Small intestine (tissue), 7 donors: ENCODE results near the gene SDSL. TPM values are rescaled to one million over a fixed set of nuclear protein-coding genes. Genes with fewer than 3 reads are reported as not detected.

Experiments
- DNase-seq, 2 donors: peaks; one replicate each; pipeline versions ENCODE4 v3.0.0 to v3.0.0-alpha.2; 2013
- FAIRE-seq: peaks from 2 replicates; lab custom pipeline; 2012; peaks lifted over from hg19 to GRCh38; lab: Jason Lieb, UNC
- H3K27ac ChIP-seq, 3 donors: one replicate each; pipeline ENCODE4 v1.5.1; 2013; ENCODE audit warnings: low read length in 2 of 3, mild to moderate bottlenecking in 2 of 3, control low read depth in 1 of 3, inconsistent platforms in 1 of 3, low read depth in 1 of 3, moderate library complexity in 1 of 3
- H3K27me3 ChIP-seq, 3 donors: one replicate each; pipeline ENCODE4 v1.6.1; 2013; ENCODE audit warnings: low read length in 3 of 3, inconsistent platforms in 1 of 3; ENCODE audit not compliant: control insufficient read depth in 3 of 3, insufficient read depth in 3 of 3
- H3K36me3 ChIP-seq, 3 donors: one replicate each; pipeline ENCODE4 v1.6.1; 2013; ENCODE audit warnings: low read length in 3 of 3, inconsistent platforms in 1 of 3, low read depth in 1 of 3, mild to moderate bottlenecking in 1 of 3, moderate library complexity in 1 of 3; ENCODE audit not compliant: control insufficient read depth in 3 of 3, insufficient read depth in 2 of 3
- H3K4me1 ChIP-seq, 3 donors: one replicate each; pipeline ENCODE4 v1.6.1; 2013; ENCODE audit warnings: low read length in 2 of 3, inconsistent platforms in 1 of 3, low read depth in 1 of 3, mild to moderate bottlenecking in 1 of 3, moderate library complexity in 1 of 3; ENCODE audit not compliant: control insufficient read depth in 3 of 3, insufficient read depth in 2 of 3
- H3K4me3 ChIP-seq, 3 donors: one replicate each; pipeline ENCODE4 v1.5.1; 2013; ENCODE audit warnings: low read length in 3 of 3, control low read depth in 1 of 3, inconsistent platforms in 1 of 3, low read depth in 1 of 3, mild to moderate bottlenecking in 1 of 3, moderate library complexity in 1 of 3
- H3K9me3 ChIP-seq, 2 donors: one replicate each; pipeline ENCODE4 v1.6.1; 2013; ENCODE audit warnings: low read depth in 1 of 2, low read length in 1 of 2; ENCODE audit not compliant: control insufficient read depth in 2 of 2, insufficient read depth in 1 of 2
- WGBS, 3 donors: extraction: QIAGEN DNeasy Blood & Tissue Kit; methylation state at CpG; one replicate each; pipeline ENCODE4 v1.1.7; 2013; 5-methylcytosine and 5-hydroxymethylcytosine counted together
- polyA plus RNA-seq, 4 donors: library from polyadenylated mRNA; stranded (reverse) in 3 of 4; unstranded in 1 of 4; fragments of 200-250 nt in 3 of 4; fragments of 120-200 nt in 1 of 4; gene quantifications; one replicate each; pipeline versions ENCODE4 v1.2.1 to v1.2.3, GENCODE V29; 2013
- donor health status: healthy with polysubstance abuse.
- donor health status: control.
- donor health status: control.
- donor health status: Bipolar disorder and iron deficiency.
- donor health status: healthy.

The SDSL gene
- polyA plus RNA-seq, 4 donors, result 21.0 to 37.6 (median 25.1) TPM

- no peak overlapping the region for H3K27ac ChIP-seq
- FAIRE-seq (no peak), DNase-seq (no peak)
- no peaks in the 10 kb centered on the region for H3K9me3 ChIP-seq
- WGBS, 3 donors, result 4 to 14% (median 7%) methylated on average over 49 to 51 of the region's 51 CpGs
- peaks cover 42 to 89% (median 70%) of the 10 kb centered on the region in 3 donors for H3K27me3 ChIP-seq
- no peak overlapping the region for H3K4me3 ChIP-seq
- H3K4me1 ChIP-seq, result no peaks in the 10 kb centered on the region
- no peaks in the 10 kb centered on the region for H3K36me3 ChIP-seq
Measured at GRCh38 chr12:113472191-113473121, 50.3 kb downstream of the SDSL start.

DNA sequence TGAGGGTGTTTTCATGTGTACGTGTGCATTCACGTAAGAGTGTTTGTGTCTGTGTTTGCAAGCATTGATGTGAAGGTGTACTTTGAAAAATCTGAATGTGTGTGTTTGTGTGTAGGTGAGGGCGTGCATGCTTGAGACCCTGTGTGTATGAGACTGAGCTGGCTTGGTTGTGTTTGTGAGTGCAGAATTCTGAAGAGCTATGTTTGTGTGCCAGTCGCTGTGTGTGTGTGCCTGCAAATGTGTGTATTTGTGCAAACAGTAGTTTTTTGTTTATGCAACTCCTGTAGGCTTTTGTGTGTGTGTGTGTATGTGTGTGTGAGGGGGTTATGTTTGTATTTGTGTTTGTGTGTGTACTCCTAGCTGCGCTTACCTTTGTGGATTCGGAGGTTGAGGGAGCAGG, 51.2 kb downstream of the SDSL start:
- no peak overlapping the region for H3K27ac ChIP-seq
- FAIRE-seq, result no peak
- no peaks in the 10 kb centered on the region for H3K9me3 ChIP-seq
- peaks cover 38 to 89% (median 70%) of the 10 kb centered on the region in 3 donors for H3K27me3 ChIP-seq
- no peaks in the 10 kb centered on the region for H3K4me1 ChIP-seq
- WGBS, 3 donors, result 14 to 25% (median 16%) methylated on average over 6 of the region's 6 CpGs
- no peak overlapping the region for H3K4me3 ChIP-seq
- no peaks in the 10 kb centered on the region for H3K36me3 ChIP-seq
- no peak for DNase-seq

- FAIRE-seq, result no peak
- WGBS, 3 donors, result 2 to 6% (median 2%) methylated on average over 9 of the region's 9 CpGs
- no peak overlapping the region for H3K4me3 ChIP-seq
- DNase-seq, result no peak
- no peak overlapping the region for H3K27ac ChIP-seq
- H3K36me3 ChIP-seq, result no peaks in the 10 kb centered on the region
- no peaks in the 10 kb centered on the region for H3K9me3 ChIP-seq
- H3K27me3 ChIP-seq, result peaks cover 35 to 89% (median 68%) of the 10 kb centered on the region in 3 donors
- no peaks in the 10 kb centered on the region for H3K4me1 ChIP-seq
Measured at GRCh38 chr12:113473942-113474341, 51.8 kb downstream of the SDSL start.

DNA sequence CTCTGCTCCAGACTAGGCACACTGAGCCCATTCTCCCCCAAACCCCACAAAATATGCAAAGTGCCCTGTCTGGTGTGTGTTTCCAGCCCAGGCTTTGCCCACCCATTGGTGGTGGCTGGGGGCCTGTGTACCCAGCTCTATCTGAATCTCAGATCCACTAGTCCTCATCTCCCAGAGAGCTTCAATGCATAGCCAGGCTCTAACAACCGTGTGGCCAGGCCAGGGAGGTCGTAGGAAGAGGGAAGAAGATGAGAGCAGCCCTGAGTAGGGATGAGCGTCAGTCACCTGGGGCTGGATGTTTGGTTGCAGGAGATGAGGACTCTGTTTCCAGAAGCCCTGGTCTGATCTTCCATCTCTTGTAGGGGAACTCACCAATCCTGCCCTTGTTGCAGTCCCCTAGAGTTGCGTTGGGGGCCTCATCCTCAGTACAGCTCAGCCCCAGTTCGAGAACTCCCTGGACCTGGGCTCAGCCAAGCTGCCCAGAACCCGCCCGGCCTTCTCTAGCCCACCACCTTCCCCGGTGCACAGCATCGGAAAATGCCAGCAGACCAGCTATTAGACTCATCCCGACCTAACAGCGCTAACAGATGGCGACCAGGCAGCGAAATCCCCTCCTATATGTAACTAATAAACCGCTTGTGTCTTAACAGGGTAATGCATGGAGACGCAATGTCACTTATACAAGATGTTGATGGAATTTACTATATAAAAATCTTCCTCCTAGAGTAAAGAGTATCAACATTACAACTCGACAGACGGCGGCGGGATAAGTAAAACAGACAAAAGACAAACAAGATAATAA, 52.7 kb downstream of the SDSL start:
- DNase-seq (no peak), FAIRE-seq (no peak)
- peaks cover 0 to 5% of the 10 kb centered on the region in 2 donors for H3K9me3 ChIP-seq
- peaks cover 33 to 89% (median 68%) of the 10 kb centered on the region in 3 donors for H3K27me3 ChIP-seq
- H3K4me1 ChIP-seq, result no peaks in the 10 kb centered on the region
- H3K36me3 ChIP-seq, result no peaks in the 10 kb centered on the region
- H3K4me3 ChIP-seq, result no peak overlapping the region
- no peak overlapping the region for H3K27ac ChIP-seq
- WGBS, 3 donors, result 4 to 10% (median 5%) methylated on average over 19 of the region's 19 CpGs

- DNase-seq, result no peak
- H3K4me1 ChIP-seq, result no peaks in the 10 kb centered on the region
- FAIRE-seq, result no peak
- H3K27me3 ChIP-seq, result peaks cover 36 to 88% (median 66%) of the 10 kb centered on the region in 3 donors
- H3K9me3 ChIP-seq, result peaks cover 0 to 7% of the 10 kb centered on the region in 2 donors
- no peak overlapping the region for H3K4me3 ChIP-seq
- H3K36me3 ChIP-seq, result no peaks in the 10 kb centered on the region
- WGBS, 3 donors, result 4 to 11% (median 9%) methylated on average over 48 to 50 of the region's 50 CpGs
- no peak overlapping the region for H3K27ac ChIP-seq
Measured at GRCh38 chr12:113475451-113476175, 53.4 kb downstream of the SDSL start.

DNA sequence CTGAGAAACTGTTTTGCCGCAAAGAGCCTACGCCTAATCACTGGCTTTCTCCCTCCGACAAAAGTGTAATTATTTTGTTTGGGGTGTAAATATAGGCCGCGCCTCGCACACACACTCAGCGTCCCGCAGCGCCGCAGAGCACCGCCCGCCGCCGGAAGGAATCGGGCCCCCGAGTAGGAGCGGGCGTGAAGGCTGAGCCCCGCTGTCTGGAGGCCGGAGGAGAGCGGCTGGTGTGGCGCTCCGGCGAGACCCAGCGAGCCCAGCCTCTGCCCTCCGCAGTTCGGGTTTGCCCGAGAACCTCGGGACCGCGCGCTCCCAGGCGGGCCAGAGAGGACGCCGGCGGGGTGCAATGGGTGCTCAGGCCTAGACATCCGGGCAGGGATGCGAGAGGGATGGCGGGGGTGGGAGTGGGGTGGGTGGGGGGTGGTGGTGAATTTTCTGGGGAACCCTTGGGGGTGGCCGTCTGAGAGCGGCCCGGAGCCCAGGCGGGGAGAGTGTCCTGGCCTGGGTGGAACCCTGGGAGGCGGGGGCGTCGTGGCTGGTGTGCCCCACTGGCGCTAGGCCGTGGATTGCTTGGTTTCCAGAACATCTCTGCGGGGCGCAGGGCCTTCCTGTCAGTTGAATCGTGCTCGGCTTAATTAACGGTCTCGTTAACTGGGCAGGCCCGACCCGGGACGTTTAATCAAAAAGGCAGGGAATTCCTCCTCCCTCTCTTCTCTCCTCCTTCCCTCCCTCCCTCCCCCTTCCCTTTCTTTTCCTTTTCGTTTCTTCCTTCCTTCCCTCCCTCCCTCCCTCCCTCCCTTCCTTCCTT, 54.2 kb downstream of the SDSL start:
- H3K4me3 ChIP-seq, result no peak overlapping the region
- 3 to 11% (median 11%) methylated on average over 50 to 58 of the region's 58 CpGs for WGBS, 3 donors
- no peak overlapping the region for H3K27ac ChIP-seq
- H3K27me3 ChIP-seq, result peaks cover 28 to 88% (median 68%) of the 10 kb centered on the region in 3 donors
- H3K9me3 ChIP-seq, result peaks cover 0 to 7% of the 10 kb centered on the region in 2 donors
- no peak for FAIRE-seq
- no peaks in the 10 kb centered on the region for H3K4me1 ChIP-seq
- no peak for DNase-seq
- H3K36me3 ChIP-seq, result no peaks in the 10 kb centered on the region

- Histone ChIP-seq H3K36me3 (no peaks in the 10 kb centered on the region), H3K27ac (no peak overlapping the region), H3K4me3 (no peak overlapping the region), H3K4me1 (no peaks in the 10 kb centered on the region), H3K27me3 (peaks cover 21 to 80% (median 61%) of the 10 kb centered on the region in 3 donors), H3K9me3 (peaks cover 0 to 7% of the 10 kb centered on the region in 2 donors)
- FAIRE-seq (no peak), DNase-seq (no peak)
- 4 to 7% (median 5%) methylated on average over 7 of the region's 7 CpGs for WGBS, 3 donors
Measured at GRCh38 chr12:113477171-113477841, 55.1 kb downstream of the SDSL start.
